Lower lobe of right lung (tissue), 2 donors: ENCODE results near the gene EMILIN3. TPM values are rescaled to one million over a fixed set of nuclear protein-coding genes. Genes with fewer than 3 reads are reported as not detected.

Source experiments
- ATAC-seq, 2 donors: fragments of 200-7000 bp; cut with Tn5 transposase; one replicate each; pipeline ENCODE4 v1.9.1; 2020 to 2022; ENCODE audit warnings: mild to moderate bottlenecking in 2 of 2, moderate library complexity in 2 of 2
- DNase-seq: peaks from one replicate; pipeline ENCODE4 v3.0.0-alpha.2; 2020
- H3K27ac ChIP-seq: fragments of 200-600 bp; one replicate; pipeline ENCODE4 v1.8.0; 2022
- H3K27me3 ChIP-seq: fragments of 200-600 bp; one replicate; pipeline ENCODE4 v1.8.0; 2022; ENCODE audit warnings: low read depth
- H3K36me3 ChIP-seq: fragments of 200-600 bp; one replicate; pipeline ENCODE4 v1.8.0; 2022; ENCODE audit warnings: mild to moderate bottlenecking
- H3K4me1 ChIP-seq: fragments of 200-600 bp; one replicate; pipeline ENCODE4 v1.8.0; 2022
- H3K4me3 ChIP-seq: fragments of 200-600 bp; one replicate; pipeline ENCODE4 v1.8.0; 2022; ENCODE audit warnings: mild to moderate bottlenecking
- H3K9me3 ChIP-seq: fragments of 200-600 bp; one replicate; pipeline ENCODE4 v1.8.0; 2022
- intact Hi-C: fragments of 100-400 bp; cut with DNase I; formaldehyde crosslinking; loops from one replicate; pipeline ENCODE4 v1.11.0; 2022
- total RNA-seq: library from RNA; stranded (reverse); fragmentation: NEBNext Ultra II Directional; extraction: Animal tissue kit (Norgen Biotek cat#: 25700); gene quantifications from one replicate; pipeline ENCODE4 v1.2.1, GENCODE V29; 2021
- TF ChIP-seq, protein P1 (sequence below): fragments of 200-600 bp; IDR thresholded peaks from one replicate; pipeline ENCODE4 v1.8.0; 2022; ENCODE audit warnings: antibody characterized with exemption, mild to moderate bottlenecking
- donor health status: DM: no; HTN: yes; CAD: no; lungs with severe emphysema.

Gene EMILIN3
- total RNA-seq, 1 donor from 2014 or later: 0.15 TPM

DNA sequence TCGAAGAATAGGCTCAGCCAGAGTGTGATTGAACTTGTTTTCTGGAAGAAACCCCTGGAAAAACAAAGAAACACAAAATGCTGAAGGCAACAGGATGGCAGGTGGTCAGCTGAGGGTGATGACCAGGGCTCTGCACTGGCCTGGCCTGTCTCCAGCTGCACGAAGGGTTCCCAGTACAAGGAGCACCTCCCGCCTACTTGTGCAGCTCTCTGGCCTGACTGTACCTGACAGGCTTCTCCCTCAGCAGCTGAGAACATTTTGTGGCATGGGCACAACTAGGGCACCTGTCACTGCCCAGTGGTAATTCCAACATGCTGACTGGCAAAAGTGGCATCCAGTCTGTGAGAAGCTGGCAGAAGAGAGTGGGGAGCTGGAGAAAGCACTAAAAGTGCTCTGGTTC is 38.8 kb upstream of the EMILIN3 start:
- no peaks in the 10 kb centered on the region for H3K27me3 ChIP-seq
- H3K4me3 ChIP-seq: no peak overlapping the region
- peaks cover 5% of the 10 kb centered on the region for H3K4me1 ChIP-seq
- ATAC-seq (no peak), DNase-seq (no peak)
- H3K36me3 ChIP-seq: peaks cover 80% of the 10 kb centered on the region
- no peak overlapping the region for H3K27ac ChIP-seq
- no peaks in the 10 kb centered on the region for H3K9me3 ChIP-seq
- TF ChIP-seq, protein P1, sequence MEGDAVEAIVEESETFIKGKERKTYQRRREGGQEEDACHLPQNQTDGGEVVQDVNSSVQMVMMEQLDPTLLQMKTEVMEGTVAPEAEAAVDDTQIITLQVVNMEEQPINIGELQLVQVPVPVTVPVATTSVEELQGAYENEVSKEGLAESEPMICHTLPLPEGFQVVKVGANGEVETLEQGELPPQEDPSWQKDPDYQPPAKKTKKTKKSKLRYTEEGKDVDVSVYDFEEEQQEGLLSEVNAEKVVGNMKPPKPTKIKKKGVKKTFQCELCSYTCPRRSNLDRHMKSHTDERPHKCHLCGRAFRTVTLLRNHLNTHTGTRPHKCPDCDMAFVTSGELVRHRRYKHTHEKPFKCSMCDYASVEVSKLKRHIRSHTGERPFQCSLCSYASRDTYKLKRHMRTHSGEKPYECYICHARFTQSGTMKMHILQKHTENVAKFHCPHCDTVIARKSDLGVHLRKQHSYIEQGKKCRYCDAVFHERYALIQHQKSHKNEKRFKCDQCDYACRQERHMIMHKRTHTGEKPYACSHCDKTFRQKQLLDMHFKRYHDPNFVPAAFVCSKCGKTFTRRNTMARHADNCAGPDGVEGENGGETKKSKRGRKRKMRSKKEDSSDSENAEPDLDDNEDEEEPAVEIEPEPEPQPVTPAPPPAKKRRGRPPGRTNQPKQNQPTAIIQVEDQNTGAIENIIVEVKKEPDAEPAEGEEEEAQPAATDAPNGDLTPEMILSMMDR: no peak
- intact Hi-C loops: no loop called here

DNA sequence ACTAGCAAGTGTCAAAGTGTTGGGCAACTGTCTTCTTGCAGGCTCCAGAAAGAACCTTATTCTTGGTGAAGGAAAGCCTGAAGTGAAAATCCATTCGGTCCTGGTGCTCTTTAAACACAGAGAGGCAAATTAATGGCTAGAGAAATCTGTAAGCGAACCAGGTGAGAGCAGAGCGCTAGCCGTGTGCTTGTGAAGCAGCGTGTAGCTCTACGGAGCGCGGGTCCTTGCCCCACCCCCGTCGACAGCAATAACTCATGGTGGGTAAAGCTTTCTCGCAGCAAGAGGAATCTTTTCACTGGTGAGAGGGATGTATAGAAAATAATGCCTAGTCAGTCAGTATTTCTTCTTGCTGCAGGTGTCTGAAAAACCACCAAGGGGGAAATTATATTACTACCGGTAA is 37.0 kb upstream of the EMILIN3 start:
- TF ChIP-seq, protein P1: no peak
- H3K27ac ChIP-seq: no peak overlapping the region
- peaks cover 63% of the 10 kb centered on the region for H3K36me3 ChIP-seq
- peaks cover under 1% of the 10 kb centered on the region for H3K4me1 ChIP-seq
- intact Hi-C loops: no loop called here
- no peak overlapping the region for H3K4me3 ChIP-seq
- H3K27me3 ChIP-seq: no peaks in the 10 kb centered on the region
- no peaks in the 10 kb centered on the region for H3K9me3 ChIP-seq
- ATAC-seq: no peak
- DNase-seq: no peak

DNA sequence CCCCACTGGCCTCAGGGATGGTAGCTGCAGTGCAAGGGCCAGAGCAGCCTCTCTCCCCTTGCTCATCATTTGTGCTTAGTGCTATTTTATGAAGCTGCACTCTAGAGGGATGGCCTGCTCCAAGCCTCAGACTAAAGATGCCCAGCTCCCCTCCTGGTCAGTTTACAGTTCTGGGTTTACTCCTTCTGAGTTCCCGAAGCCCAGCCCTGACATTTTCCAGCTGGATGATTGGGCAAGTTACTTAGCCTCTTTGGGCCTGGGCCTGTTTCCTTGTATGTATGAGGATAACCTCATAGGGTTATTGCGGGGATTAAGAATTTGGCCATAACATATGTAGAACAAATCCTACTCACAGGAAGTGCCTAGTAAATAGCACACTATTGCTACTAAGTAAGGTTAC is 31.8 kb upstream of the EMILIN3 start:
- ATAC-seq (peak in 1 of 2 donors; percentile 29), DNase-seq (peak; percentile 5)
- H3K9me3 ChIP-seq: no peaks in the 10 kb centered on the region
- no peak overlapping the region for H3K27ac ChIP-seq
- peaks cover 13% of the 10 kb centered on the region for H3K36me3 ChIP-seq
- H3K4me3 ChIP-seq: no peak overlapping the region
- TF ChIP-seq, protein P1: no peak
- intact Hi-C loops: no loop called here
- H3K4me1 ChIP-seq: no peaks in the 10 kb centered on the region
- H3K27me3 ChIP-seq: no peaks in the 10 kb centered on the region

DNA sequence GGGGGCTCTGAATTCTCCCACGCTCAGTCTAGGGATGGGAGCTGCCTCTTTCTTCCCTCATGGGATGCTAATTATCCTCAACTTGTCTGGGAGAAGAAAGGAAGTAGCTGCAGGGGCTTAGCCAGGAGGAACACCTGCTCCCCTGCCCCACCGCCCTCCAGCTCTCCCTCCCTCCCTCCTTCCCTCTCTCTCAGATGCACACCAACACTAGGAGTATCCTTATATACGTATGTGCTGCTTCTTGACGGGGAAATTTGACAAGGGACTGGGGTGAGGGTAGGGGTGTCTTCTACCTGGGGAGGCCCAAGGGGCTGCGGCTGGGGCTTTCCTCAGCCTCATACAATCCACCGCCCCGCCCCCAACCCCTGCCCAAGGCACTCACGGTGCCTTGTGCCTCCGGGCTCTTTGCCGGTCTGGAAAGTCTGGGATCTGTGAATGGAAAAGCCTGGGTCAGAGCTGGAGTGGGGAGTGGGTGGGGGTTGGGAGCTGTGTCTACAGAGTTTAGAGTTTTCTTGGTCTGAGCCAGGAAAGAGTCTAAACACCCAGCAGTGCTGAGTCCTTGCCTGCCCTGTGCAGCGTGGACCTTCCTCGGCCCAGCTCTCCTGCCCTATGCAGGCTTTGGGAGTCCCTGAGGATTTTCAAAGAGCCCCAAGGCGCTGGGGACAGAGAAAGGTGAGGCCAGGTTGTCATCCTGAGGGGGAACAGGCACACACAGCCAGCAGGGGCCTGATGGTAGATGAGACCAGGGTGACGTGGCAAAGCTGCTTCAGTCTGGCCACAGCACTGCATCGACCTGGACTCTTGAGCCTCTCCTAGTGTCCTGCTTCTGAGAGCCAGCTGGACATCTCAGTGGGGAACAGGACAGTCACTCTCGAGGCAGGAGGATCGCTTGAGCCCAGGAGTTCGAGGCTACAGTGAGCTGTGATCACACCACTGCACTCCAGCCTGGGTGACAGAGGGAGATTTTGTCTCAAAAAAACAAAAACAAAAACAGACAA is 29.3 kb upstream of the EMILIN3 start:
- no peak for ATAC-seq

DNA sequence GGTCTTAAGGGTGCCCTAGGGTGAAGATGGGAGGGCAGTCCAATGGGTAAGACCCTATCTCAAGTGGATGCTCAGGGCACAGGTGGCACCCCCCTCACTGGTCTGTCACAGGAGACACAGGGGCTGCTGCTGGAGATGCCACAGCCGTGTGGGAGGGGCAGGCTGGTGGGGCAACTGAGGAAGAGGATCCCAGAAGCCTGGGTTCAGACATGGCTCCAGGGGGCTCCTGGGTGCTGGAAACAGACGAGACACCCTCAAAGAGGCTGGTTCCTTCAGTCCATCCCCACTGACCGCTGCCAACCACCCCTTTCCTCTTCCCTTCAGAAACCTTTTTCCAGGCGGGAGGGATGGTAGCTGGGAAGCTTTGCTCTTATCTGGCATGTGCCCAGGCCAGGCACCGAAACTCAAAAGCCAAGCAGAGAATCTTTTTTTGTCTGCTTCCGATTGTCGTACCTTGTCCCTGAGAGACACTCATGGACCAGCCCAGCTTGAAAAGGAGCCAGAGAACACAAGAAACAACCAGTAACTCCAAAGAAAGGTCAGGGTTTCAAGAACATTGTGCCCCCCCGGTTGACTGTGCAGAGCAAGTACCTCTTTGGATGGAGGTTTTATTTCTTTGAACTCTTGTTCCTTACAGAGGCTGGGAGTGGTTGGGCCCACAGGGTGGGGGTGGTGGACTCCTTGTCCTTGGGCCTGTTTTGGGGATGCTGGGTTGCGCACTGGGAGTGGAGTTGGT is 28.5 kb upstream of the EMILIN3 start:
- no peaks in the 10 kb centered on the region for H3K4me1 ChIP-seq
- H3K27me3 ChIP-seq: no peaks in the 10 kb centered on the region
- no peaks in the 10 kb centered on the region for H3K36me3 ChIP-seq
- no peak overlapping the region for H3K27ac ChIP-seq
- DNase-seq: peak; percentile 15
- intact Hi-C loops: no loop called here
- TF ChIP-seq, protein P1: no peak
- no peak overlapping the region for H3K4me3 ChIP-seq
- H3K9me3 ChIP-seq: no peaks in the 10 kb centered on the region
- ATAC-seq: no peak

More for the DNA sequence above, 29.3 kb upstream of the EMILIN3 start:
- DNase-seq: peak; percentile 21
- intact Hi-C loops: no loop called here
- Histone ChIP-seq H3K27me3 (no peaks in the 10 kb centered on the region), H3K4me3 (no peak overlapping the region), H3K9me3 (no peaks in the 10 kb centered on the region), H3K36me3 (no peaks in the 10 kb centered on the region), H3K27ac (no peak overlapping the region), H3K4me1 (no peaks in the 10 kb centered on the region)
- TF ChIP-seq, protein P1: no peak
